Tibial artery (tissue), 4 donors: ENCODE measurements around the gene SLC39A11.
"Not testable (repeated sequence)": the region's sequence is repeated elsewhere in the genome, so short reads cannot be mapped to it uniquely, and the experiment has no call there.

Experiments
- DNase-seq, 2 donors: peaks; one replicate each; pipeline ENCODE4 v3.0.0-alpha.2; 2019
- H3K27ac ChIP-seq, 2 donors: fragments of 200-600 bp; sonication (generic) in 1 of 2; 1 replicate in 1 of 2; 2 replicates in 1 of 2; pipeline ENCODE4 v1.5.1; 2018 to 2019; ENCODE audit warnings: mild to moderate bottlenecking in 1 of 2
- H3K27me3 ChIP-seq, 2 donors: fragments of 200-600 bp; sonication (generic) in 1 of 2; one replicate each; pipeline versions ENCODE4 v1.5.1 to v1.6.0; 2016 to 2019
- H3K36me3 ChIP-seq, 3 donors: fragments of 200-600 bp; sonication (generic) in 2 of 3; one replicate each; pipeline ENCODE4 v1.5.1; 2016 to 2019; ENCODE audit warnings: mild to moderate bottlenecking in 2 of 3
- H3K4me1 ChIP-seq, 4 donors: fragments of 200-600 bp; sonication (generic) in 2 of 4; 1 replicate in 3 of 4; 2 replicates in 1 of 4; pipeline ENCODE4 v1.5.1; 2016 to 2019
- H3K4me3 ChIP-seq, 2 donors: fragments of 200-600 bp; sonication (generic) in 1 of 2; 1 replicate in 1 of 2; 2 replicates in 1 of 2; pipeline ENCODE4 v1.5.1; 2018 to 2019; ENCODE audit warnings: mild to moderate bottlenecking in 2 of 2
- H3K9me3 ChIP-seq, 3 donors: fragments of 200-600 bp; sonication (generic) in 1 of 3; one replicate each; pipeline ENCODE4 v1.5.1; 2016 to 2019
- CTCF ChIP-seq, 2 experiments: fragments of 200-600 bp in 1 of 2; fragments of 450-650 bp in 1 of 2; IDR thresholded peaks; one replicate each; pipeline ENCODE4 v1.5.1; 2017 to 2019; ENCODE audit warnings: antibody characterized with exemption in 2 of 2, mild to moderate bottlenecking in 1 of 2, moderate library complexity in 1 of 2
- intact Hi-C: fragments of 100-400 bp; cut with DNase I; formaldehyde crosslinking; loops from one replicate; pipeline ENCODE4 v1.15.0; 2023; ENCODE audit warnings: low total_unique reads

Gene SLC39A11

GRCh38 chr17:72996791-72997190, 95.7 kb downstream of the SLC39A11 start:
- DNase-seq: no peak
- H3K36me3 ChIP-seq: no peaks in the 10 kb centered on the region
- no peaks in the 10 kb centered on the region for H3K4me1 ChIP-seq
- no peak for TF ChIP-seq CTCF (IDR thresholded peaks at IDR 0.05)
- H3K27ac ChIP-seq: no peak overlapping the region
- H3K27me3 ChIP-seq: no peaks in the 10 kb centered on the region
- H3K9me3 ChIP-seq: no peaks in the 10 kb centered on the region
- intact Hi-C loops: no loop called here
- H3K4me3 ChIP-seq: no peak overlapping the region

GRCh38 chr17:72995008-72995656, 97.4 kb downstream of the SLC39A11 start:
- Histone ChIP-seq H3K27me3 (no peaks in the 10 kb centered on the region), H3K27ac (no peak overlapping the region), H3K4me1 (no peaks in the 10 kb centered on the region), H3K4me3 (no peak overlapping the region), H3K36me3 (no peaks in the 10 kb centered on the region), H3K9me3 (no peaks in the 10 kb centered on the region)
- no peak for DNase-seq
- intact Hi-C loops: no loop called here
- no peak for TF ChIP-seq CTCF (IDR thresholded peaks at IDR 0.05)

GRCh38 chr17:72992783-72993467, 99.6 kb downstream of the SLC39A11 start:
- intact Hi-C loops, H3K27ac ChIP-seq, DNase-seq, H3K4me1 ChIP-seq, H3K4me3 ChIP-seq, H3K27me3 ChIP-seq, H3K9me3 ChIP-seq, H3K36me3 ChIP-seq: not testable (repeated sequence)

GRCh38 chr17:72991651-72992050, 100.8 kb downstream of the SLC39A11 start:
- Histone ChIP-seq H3K27me3 (no peaks in the 10 kb centered on the region), H3K36me3 (no peaks in the 10 kb centered on the region), H3K9me3 (no peaks in the 10 kb centered on the region), H3K27ac (no peak overlapping the region), H3K4me3 (no peak overlapping the region), H3K4me1 (peaks cover 0 to 6% (median 0%) of the 10 kb centered on the region in 4 donors)
- no peak for TF ChIP-seq CTCF (IDR thresholded peaks at IDR 0.05)
- intact Hi-C loops: no loop called here
- DNase-seq: no peak

- no peaks in the 10 kb centered on the region for H3K36me3 ChIP-seq
- no peak for TF ChIP-seq CTCF (IDR thresholded peaks at IDR 0.05)
- no peaks in the 10 kb centered on the region for H3K9me3 ChIP-seq
- H3K4me1 ChIP-seq: peaks cover 0 to 6% (median 3%) of the 10 kb centered on the region in 4 donors
- no peaks in the 10 kb centered on the region for H3K27me3 ChIP-seq
- DNase-seq: no peak
- intact Hi-C loops: loop anchor here (5.0 kb wide), 1 partner anchor 168 kb away; no protein-coding TSS in a partner anchor
- no peak overlapping the region for H3K27ac ChIP-seq
- no peak overlapping the region for H3K4me3 ChIP-seq
These were observed 103.3 kb downstream of the SLC39A11 start for GRCh38 chr17:72989074-72989610.

- Histone ChIP-seq H3K36me3 (no peaks in the 10 kb centered on the region), H3K4me3 (no peak overlapping the region), H3K27ac (no peak overlapping the region), H3K9me3 (no peaks in the 10 kb centered on the region), H3K4me1 (peaks cover 0 to 6% (median 3%) of the 10 kb centered on the region in 4 donors), H3K27me3 (no peaks in the 10 kb centered on the region)
- no peak for DNase-seq
- intact Hi-C loops: loop anchor here (5.0 kb wide), 1 partner anchor 169 kb away; no protein-coding TSS in a partner anchor
- TF ChIP-seq CTCF (IDR thresholded peaks at IDR 0.05): no peak
These were observed 104.0 kb downstream of the SLC39A11 start for GRCh38 chr17:72988451-72988850.
